Nephron progenitor cell (in vitro differentiated cells): ENCODE data around the gene BTK.

Experiments
- DNase-seq: peaks from one replicate; pipeline ENCODE4 v3.0.0; 2021
- H3K27ac Mint-ChIP-seq: 2 replicates; pipeline ENCODE4 v1.8.0; 2021; ENCODE audit warnings: mild to moderate bottlenecking, moderate library complexity, mixed read lengths
- H3K27me3 Mint-ChIP-seq: 2 replicates; pipeline ENCODE4 v1.8.0; 2021; ENCODE audit warnings: mild to moderate bottlenecking, low read depth, mixed read lengths; ENCODE audit not compliant: poor library complexity
- H3K36me3 Mint-ChIP-seq: 2 replicates; pipeline ENCODE4 v1.8.0; 2021; ENCODE audit warnings: low read depth, mixed read lengths
- H3K4me1 Mint-ChIP-seq: 2 replicates; pipeline ENCODE4 v1.8.0; 2021; ENCODE audit warnings: mixed read lengths
- H3K4me3 Mint-ChIP-seq: 2 replicates; pipeline ENCODE4 v1.8.0; 2021; ENCODE audit warnings: mild to moderate bottlenecking, moderate library complexity, mixed read lengths
- H3K9me3 Mint-ChIP-seq: 2 replicates; pipeline ENCODE4 v1.8.0; 2021; ENCODE audit warnings: mild to moderate bottlenecking, moderate library complexity, mixed read lengths
- TF ChIP-seq, protein P1 (sequence below): fragments of 200-600 bp; sonication (generic); IDR thresholded peaks from 2 replicates; pipeline ENCODE4 v1.5.0; 2021; ENCODE audit warnings: antibody characterized with exemption

The BTK gene

DNA sequence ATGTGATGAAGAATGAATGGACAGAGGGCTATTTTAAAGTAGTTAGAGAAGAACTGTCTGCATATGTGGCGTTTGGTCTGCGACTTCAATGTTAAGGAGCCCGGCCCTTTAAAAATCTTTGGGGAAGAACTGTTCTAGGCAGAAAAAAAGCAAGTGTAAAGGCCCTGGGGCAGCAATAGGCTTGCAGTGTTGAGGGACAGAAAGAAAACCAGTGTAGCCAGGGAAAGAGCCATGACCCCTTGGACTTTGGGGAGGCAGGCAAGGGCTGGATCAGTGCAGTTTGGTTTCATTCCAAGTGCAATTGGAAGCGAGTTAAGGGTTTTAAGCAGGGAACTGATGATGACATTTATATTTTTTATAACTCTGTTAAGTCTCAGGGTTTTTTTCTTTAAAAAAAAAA, 13.8 kb upstream of the BTK start:
- Mint-ChIP-seq H3K4me3 (no peak overlapping the region), H3K9me3 (peaks cover 31% of the 10 kb centered on the region), H3K4me1 (no peaks in the 10 kb centered on the region), H3K27ac (no peak overlapping the region), H3K27me3 (no peaks in the 10 kb centered on the region), H3K36me3 (peaks cover 41% of the 10 kb centered on the region)
- no peak for DNase-seq
- TF ChIP-seq, protein P1, sequence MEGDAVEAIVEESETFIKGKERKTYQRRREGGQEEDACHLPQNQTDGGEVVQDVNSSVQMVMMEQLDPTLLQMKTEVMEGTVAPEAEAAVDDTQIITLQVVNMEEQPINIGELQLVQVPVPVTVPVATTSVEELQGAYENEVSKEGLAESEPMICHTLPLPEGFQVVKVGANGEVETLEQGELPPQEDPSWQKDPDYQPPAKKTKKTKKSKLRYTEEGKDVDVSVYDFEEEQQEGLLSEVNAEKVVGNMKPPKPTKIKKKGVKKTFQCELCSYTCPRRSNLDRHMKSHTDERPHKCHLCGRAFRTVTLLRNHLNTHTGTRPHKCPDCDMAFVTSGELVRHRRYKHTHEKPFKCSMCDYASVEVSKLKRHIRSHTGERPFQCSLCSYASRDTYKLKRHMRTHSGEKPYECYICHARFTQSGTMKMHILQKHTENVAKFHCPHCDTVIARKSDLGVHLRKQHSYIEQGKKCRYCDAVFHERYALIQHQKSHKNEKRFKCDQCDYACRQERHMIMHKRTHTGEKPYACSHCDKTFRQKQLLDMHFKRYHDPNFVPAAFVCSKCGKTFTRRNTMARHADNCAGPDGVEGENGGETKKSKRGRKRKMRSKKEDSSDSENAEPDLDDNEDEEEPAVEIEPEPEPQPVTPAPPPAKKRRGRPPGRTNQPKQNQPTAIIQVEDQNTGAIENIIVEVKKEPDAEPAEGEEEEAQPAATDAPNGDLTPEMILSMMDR = no peak

DNA sequence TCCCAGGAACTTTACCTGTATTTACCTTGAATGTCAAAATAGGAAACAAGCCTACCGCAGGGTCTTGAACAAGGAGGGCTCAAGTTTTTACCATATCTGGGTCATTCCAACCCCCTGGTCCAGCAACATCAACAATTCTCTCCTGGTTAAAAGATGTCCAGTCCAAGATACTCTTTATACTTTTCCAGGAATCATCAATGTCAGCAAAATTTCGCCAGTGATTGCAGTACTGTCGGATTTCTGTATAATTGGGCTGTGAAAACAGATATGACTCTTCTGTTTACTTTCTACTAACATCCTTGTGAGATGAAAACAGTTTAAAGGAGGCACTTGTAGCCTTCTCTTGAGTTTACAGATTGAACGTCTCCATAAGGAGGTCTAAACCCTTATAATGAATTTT, 12.7 kb upstream of the BTK start:
- Mint-ChIP-seq H3K4me3 (no peak overlapping the region), H3K9me3 (peaks cover 28% of the 10 kb centered on the region), H3K27ac (no peak overlapping the region), H3K36me3 (peaks cover 37% of the 10 kb centered on the region), H3K4me1 (peaks cover 3% of the 10 kb centered on the region), H3K27me3 (no peaks in the 10 kb centered on the region)
- DNase-seq = no peak
- TF ChIP-seq, protein P1 = no peak

DNA sequence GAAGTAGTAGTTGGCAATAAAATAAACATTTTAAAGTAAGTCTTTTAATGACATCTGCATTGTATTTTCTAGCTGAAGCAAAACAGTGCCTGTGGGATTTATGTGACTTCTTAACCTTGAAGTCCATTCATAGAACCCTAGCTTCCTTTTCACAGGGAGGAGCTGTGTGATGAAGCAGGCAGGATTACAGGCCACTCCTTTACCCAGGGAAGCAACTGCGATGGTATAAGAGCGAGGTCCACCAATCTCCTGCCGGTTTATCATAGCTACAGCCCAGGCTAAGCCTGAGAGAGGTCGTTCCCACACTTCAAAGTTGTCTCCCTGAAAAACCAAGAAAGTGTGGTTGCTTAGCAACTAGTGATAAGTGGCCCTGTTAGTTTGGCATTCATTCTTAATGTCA, 11.8 kb upstream of the BTK start:
- TF ChIP-seq, protein P1 = no peak
- H3K4me3 Mint-ChIP-seq = no peak overlapping the region
- peaks cover 40% of the 10 kb centered on the region for H3K36me3 Mint-ChIP-seq
- H3K9me3 Mint-ChIP-seq = peaks cover 34% of the 10 kb centered on the region
- H3K4me1 Mint-ChIP-seq = peaks cover 12% of the 10 kb centered on the region
- no peak for DNase-seq
- no peaks in the 10 kb centered on the region for H3K27me3 Mint-ChIP-seq
- H3K27ac Mint-ChIP-seq = no peak overlapping the region

DNA sequence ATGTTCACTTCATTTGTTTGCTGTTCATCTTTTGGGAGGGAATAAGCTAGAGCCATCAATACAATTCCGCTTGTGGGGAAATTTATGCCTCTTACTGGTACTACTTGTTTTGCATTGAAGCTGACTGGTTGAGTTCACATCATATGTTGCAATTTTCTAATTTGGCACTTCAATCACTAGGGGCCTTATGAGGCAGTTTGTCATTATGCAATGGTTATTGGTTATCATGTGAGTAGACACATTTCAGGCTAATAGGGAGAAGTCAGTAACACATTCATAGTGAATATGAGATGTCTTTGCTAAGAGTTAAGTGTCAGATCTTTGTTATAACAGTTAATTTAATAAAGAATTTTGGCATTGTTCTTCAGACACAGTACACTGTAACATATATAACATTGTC, 9.8 kb upstream of the BTK start:
- H3K36me3 Mint-ChIP-seq = peaks cover 38% of the 10 kb centered on the region
- H3K4me1 Mint-ChIP-seq = peaks cover 23% of the 10 kb centered on the region
- H3K27ac Mint-ChIP-seq = no peak overlapping the region
- TF ChIP-seq, protein P1 = no peak
- DNase-seq = no peak
- H3K27me3 Mint-ChIP-seq = no peaks in the 10 kb centered on the region
- no peak overlapping the region for H3K4me3 Mint-ChIP-seq
- H3K9me3 Mint-ChIP-seq = peaks cover 48% of the 10 kb centered on the region

DNA sequence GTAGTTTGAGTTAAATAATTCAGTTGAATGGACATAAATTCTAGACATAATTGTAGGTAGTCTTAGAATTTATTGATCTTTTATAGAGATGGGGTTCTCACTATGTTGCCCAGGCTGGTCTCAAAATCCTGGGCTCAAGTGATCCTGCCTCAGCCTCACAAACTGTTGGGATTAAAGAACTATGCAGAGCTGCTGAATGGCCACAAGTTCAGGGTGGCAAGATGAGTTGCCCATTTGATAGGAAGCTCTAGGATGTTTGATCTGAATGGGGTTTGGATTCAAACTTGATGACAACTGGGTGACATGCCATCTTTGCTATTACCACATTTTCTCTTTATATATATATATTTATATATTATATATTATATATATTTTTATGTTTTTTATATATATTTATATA, 8.4 kb upstream of the BTK start:
- Mint-ChIP-seq H3K36me3 (peaks cover 26% of the 10 kb centered on the region), H3K27me3 (no peaks in the 10 kb centered on the region), H3K9me3 (peaks cover 36% of the 10 kb centered on the region), H3K27ac (peak overlapping the region; percentile 57), H3K4me3 (no peak overlapping the region), H3K4me1 (peaks cover 23% of the 10 kb centered on the region)
- no peak for DNase-seq
- TF ChIP-seq, protein P1 = no peak

DNA sequence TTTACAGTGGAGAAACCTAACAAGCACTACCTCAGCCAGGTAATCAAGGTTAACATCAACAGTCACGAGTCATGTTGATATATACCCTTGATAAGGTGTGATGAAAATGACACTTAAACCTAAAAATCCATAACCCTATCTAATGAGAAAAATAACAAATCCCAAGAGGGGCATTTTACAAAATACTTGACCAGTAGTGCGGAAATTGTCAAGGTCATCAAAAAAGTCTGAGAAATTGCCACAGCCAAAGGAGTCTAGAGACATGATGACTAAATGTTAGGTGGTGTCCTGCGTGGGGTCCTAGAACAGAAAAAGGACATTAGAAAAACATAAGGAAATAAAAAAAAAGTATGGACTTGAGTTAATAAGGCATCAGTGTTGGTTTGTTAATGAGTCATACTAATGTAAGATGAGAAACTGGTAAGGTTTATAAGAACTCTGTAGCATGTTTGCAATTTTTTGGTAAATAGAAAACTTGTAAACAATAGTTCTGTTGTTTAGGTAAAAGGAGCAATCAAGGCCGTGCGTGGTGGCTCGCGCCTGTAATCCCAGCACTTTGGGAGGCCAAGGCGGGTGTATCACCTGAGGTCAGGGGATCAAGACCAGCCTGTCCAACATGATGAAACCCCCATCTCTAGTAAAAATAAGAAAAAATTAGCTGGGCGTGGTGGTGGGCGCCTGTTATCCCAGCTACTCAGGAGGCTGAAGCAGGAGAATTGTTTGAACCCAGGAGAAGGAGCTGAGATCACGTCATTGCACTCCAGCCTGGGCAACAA, 7.7 kb upstream of the BTK start:
- DNase-seq = no peak
- Mint-ChIP-seq H3K9me3 (peaks cover 32% of the 10 kb centered on the region), H3K27me3 (no peaks in the 10 kb centered on the region), H3K36me3 (peaks cover 22% of the 10 kb centered on the region), H3K4me3 (no peak overlapping the region), H3K4me1 (peaks cover 23% of the 10 kb centered on the region), H3K27ac (peak overlapping the region; percentile 90)
- TF ChIP-seq, protein P1 = no peak
